ENCODE measurements around the gene MAGEH1.
"Not testable (repeated sequence)": the region's sequence is repeated elsewhere in the genome, so short reads cannot be mapped to it uniquely, and the experiment has no call there.

- not testable (repeated sequence) for TF ChIP-seq SMAD3 (CRISPR knock-in tag; IDR thresholded peaks at IDR 0.05; ENCODE audit: borderline replicate concordance); CTCF (IDR thresholded peaks at IDR 0.05); ATF2 (CRISPR knock-in tag; IDR thresholded peaks at IDR 0.05; ENCODE audit: borderline replicate concordance, low read depth)
These were observed 7.5 kb downstream of the MAGEH1 start for GRCh38 chrX:55459426-55459825.
